ENCODE results near the gene ASB5.
"Not testable (repeated sequence)": the region's sequence is repeated elsewhere in the genome, so short reads cannot be mapped to it uniquely, and the experiment has no call there.

ASB5 gene, protein sequence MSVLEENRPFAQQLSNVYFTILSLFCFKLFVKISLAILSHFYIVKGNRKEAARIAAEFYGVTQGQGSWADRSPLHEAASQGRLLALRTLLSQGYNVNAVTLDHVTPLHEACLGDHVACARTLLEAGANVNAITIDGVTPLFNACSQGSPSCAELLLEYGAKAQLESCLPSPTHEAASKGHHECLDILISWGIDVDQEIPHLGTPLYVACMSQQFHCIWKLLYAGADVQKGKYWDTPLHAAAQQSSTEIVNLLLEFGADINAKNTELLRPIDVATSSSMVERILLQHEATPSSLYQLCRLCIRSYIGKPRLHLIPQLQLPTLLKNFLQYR

DNA sequence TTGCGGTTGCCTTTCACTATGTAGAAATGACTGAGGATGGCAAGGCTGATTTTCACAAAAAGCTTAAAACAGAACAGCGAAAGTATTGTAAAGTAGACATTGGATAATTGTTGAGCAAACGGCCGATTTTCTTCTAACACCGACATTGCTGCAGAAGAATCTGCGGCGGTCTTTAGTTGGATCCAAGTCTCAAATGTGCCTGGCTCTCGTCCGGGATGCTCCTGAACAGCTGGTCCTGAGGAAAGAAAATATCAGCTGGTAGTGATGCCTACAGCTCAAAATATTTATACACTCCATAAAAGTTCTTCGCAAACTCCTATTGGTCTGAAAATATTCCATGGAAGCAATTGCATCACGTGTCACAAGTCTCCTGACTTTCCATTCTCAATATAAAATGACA lies at the start of gene ASB5:
ASB5 (minus strand) TSS at position 260 of the 400 bp plus-strand sequence; CDS start at position 146, 114 bp downstream.
- DNase-seq: no peak

DNA sequence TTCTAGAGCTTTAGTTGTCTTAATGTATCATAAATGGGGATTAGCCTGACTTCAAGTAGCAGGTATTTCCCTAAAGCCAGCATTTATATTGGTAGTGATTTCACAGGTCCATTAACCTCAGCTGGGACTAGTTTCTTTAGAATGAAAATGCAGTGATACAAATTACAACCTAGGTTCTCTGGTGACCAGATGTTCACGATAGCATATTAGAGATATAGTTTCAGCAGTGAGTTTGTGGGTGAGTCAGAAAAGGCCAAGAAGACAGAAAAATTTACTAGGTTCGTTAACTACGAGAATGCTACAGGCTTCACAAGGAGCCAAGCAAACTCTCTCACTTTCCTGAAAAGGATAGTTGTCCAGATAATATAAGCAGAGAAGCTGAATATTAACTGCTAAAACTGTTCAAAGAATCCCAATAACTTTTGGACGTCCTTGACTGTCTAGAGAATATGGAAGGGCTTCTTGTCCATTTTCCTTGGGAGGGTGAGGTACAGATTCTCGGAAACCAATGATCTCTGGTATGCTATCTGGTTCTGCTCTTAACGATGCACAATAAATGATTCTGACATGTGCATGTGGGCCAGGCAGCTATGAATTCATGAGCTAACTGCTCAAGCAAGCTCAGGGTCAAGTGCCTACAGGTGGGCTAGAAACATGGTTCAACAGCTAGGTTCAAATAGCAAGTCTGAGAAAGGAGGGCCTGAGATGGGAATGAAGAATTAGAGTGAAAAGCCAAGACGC lies 44.7 kb upstream of the ASB5 start:
- DNase-seq: no peak

DNA sequence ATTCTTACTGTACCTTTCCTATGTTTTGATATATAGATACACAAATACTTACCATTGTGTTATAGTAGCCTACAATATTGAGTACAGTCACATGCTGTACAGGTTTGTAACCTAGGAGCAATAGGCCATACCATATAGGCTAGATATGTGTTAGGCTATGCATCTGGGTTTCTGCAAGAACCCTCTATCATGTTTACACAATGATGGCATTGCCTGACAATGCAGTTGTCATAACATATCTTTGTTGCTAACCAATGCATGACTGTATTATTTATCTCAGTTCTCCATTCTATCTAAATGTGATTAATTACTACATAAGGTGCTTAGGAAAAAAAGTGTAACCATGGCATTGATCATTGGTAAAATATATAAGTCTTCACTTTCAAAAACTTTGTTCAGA lies 40.8 kb upstream of the ASB5 start:
- DNase-seq: no peak

DNA sequence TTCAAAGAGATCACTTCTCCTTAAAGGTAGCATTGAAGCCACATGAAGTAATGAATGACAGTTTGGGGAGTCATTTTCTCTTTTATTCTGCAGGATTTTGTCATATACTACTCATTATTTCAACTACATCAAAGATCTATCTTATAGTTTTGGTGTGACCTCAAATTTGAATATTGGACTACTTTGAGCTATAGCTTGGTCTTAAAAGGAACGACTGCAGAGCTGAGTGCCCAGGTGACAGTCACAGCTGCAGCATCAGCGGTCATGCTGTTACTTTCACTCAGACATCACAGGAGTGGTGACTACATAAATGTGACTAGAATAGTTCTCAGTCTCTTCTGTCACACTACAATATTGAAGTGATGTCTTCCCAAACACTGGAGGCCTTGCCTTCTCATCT lies 40.0 kb upstream of the ASB5 start:
- DNase-seq: no peak

DNA sequence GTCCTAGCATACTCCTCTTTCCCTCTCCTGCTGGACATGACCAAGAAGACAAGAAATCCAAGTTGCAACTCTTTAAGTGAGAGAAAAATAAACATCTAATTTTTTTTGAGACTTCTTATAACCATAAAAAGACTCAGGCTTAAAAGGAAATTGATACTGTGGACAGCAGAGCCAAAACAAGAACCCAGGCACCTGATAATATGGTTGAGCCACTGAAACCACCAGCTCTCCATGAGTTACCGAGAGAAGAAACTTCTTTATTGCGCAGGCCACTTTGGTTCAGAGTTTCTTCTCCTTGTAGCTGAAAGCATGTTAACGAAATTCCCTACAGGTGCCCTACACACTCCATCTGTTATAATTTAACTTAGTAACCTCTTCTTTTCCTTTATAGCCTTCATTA lies 39.4 kb upstream of the ASB5 start:
- DNase-seq: no peak

DNA sequence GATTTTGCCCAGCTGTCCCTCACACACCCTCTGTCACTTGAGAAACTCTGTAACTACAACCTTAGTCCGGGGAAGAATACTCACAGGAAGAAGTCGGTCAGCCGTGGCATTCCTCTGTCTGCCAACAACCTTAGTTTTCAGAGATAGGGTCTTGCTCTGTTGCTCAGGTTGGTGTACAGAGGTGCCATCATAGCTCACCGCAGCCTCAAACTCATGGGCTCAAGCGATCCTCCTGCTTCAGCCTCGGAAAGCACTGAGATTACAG lies 38.6 kb upstream of the ASB5 start:
- DNase-seq: no peak

DNA sequence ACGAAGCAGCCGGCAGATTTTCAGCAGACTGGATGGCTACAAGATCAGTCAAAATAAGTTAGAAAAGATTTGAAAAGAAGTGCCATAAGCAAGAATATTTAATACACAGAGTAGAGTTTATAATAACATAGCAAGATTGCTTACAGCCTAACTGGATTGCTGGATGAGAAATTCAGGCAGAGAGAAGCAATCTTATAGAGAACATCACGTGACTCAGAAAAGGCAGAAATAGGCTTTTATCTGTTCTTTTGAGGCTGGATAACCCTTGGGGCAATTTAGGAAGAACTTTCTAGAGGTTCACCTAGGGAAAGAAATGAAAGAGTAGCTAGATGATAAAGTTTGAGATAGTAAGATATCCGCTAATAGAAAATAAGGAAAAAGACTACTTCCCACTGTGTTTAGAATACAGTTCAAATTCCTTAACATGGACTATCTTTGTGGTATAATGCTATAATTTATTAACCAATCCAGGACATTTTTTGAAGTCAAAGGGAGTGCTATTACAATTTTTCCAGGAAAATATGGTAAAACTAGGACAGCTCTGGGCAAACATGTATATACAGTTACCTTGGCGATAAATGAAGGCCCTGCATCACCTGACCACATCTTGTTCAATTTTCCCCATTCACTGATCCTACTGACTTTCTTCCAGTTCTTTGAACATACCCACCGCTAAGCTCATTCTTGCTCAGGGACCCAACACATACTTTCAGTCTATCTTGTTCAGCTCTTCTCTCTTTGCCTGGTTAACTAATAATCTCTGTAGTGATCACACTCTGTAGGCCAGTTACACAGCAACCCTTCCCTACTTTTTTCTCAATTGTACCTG lies 38.0 kb upstream of the ASB5 start:
- no peak for DNase-seq

DNA sequence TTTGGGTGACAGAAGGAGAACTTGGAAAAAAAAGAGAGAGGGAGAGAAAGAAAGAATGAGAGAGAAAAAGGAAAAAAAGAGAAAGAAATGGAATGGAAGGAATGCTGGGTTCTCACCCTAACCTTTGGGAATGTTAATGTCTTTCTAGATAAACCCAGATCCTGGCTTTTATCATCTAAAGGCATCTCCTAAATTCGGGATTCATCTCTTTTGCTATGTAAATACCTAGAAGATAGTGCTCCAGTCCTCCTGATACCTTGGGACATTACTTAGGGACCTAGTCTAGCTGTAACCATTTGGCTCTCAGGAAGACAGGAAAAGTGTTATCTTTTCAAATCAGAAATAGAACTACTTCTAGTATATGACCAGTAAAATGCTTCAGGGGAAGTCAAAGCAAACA lies 34.9 kb upstream of the ASB5 start:
- no peak for DNase-seq

DNA sequence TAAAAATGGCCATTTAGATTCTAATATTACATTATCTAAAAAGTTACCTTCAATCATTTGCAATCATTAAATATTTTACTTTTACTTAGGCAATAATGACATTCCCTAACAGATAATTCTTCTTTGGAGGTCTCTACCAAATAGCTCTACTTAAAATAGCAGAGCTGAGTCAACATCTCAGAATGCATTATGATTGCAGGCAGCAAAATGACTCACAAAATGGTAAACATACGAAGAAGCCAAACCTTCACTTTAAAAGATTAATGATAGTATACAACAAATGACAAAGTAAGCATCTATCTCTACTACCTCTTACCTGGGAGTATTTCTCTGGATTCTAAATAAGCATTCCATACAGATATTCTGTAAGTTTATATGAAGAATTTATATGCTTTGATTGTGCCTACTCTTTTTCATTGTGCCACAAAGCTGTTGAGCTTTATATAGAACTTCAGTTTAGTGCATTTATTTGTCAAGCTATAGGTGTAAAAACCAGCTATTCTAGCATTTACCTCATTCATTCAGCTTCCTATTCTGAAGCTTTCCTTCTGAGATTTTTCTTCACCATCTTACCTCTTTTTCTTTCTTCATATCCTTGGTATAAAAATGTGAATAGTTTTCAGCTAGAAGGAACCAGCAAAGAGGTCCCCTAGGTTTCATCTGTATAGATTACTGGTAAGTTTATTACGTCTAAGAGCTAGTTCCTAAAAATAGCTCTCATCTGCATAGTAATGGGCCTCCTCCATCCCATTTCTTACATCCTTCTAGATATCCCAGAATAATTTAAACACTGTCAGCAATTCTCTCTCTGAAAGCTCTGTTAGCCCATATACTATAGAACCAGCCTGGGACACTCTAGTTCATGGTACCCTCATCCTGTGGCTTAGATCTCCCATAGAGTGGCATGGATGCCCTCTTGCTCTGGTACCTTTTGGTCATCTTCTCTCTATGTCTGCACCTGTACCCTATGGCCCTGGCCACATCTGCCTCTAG lies 33.6 kb upstream of the ASB5 start:
- no peak for DNase-seq

DNA sequence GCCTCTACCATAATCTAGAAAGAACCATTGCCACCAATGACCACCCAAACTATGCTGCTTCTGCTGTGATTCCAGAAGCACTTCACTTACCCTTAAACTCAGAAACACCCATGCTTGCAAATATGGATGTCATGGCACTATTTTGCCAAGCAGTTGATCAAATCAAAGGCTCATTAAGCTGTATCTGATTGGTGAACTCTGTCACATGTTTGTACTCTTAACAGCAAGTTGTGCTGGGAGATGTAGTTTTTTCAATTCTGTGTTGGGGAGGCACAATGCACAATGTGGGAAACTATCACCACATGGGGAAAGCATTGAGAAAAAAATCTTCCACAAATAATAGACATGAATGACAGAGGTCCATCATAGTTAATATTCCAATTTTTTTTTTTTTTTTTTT lies 31.5 kb upstream of the ASB5 start:
- no peak for DNase-seq

DNA sequence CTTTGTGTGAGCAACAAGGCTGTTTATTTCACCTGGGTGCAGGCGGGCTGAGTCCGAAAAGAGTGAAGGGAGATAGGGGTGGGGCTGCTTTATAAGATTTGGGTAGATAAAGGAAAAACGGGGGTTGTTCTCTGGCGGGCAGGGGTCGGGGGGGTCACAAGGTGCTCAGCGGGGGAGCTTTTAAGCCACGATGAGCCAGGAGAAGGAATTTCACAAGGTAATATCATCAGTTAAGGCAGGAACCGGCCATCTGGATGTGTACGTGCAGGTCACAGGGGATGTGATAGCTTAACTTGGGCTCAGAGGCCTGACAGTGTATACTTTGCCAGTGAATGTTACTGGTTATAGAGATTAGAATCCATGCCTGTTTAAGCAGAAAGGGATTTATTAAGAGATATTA lies 31.0 kb upstream of the ASB5 start:
- no peak for DNase-seq

DNA sequence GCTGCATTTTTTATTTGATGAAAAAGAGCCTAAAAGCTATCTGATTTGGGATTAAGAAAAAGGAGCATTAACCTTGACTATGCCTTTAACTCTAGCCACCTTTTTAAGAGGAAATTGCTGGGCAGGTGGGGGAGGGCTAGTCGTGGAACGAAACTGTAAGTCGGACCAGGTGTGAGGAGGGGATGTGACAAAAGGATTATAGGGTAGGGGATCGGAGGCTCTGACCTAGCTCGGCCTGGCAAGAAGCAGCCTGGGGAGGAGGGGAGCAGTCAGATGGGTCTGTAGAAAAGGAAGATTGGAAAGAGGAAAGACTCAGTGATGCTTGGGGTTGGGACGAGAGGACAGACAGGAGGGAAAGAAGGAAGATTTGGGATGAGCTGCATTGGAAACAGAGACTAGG lies 29.6 kb upstream of the ASB5 start:
- DNase-seq: no peak

DNA sequence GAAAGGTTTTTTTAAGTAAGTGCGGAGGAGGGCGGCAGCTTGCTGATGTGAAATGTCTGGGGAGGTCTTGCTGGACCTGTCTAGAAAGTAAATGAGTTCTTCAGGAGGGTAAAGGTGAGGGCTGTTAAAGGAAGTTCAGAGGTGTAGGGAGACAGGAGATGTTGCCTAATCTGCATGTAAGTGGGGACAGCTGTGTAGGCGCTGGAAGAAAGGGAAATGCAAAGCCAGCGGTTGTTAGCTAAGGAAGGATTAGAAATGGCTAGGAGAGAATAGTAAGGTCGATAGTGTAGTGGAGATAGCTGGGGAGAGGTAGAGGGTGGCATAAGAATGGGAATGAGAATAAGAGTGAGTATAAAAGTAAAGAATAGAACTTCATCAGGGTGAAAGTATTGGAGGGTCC lies 26.9 kb upstream of the ASB5 start:
- not testable (repeated sequence) for DNase-seq

DNA sequence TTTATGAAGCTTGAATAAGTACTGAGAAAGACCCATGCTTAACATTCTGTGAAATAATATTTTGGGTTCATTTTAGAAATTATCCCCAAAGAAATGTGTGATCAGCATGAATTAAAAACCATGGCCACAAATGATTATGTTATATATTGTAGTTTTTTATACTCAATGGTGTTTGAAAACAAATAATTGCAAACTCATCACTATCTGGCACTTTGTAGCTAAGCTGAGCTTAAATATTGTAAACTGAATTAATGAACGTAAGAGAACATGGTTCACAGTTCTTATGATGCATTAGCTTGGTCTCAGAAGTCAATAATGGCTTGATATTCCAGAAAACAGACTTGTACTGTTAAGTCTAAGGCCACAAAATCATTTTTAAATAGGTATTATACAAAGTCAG lies 24.6 kb upstream of the ASB5 start:
- DNase-seq: no peak

DNA sequence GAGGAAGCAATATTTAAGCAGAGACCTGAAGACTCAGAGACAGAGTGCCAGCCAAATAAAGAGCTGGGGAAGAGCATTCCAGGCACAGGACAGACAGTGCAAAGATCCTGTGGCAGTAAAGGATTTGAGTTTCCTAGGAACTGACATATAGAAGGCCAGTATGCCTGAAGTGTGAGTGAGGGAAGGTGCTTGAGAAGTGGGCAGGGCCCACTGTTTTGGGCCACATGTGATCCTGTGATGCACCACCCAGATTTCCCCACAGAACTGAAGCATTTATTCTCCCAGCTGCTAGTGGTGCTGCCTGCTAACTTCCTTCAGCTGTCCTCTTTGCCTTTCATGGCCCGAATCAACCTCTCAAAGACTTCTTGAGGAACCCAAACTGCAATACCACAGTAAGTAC lies 23.9 kb upstream of the ASB5 start:
- DNase-seq: no peak

DNA sequence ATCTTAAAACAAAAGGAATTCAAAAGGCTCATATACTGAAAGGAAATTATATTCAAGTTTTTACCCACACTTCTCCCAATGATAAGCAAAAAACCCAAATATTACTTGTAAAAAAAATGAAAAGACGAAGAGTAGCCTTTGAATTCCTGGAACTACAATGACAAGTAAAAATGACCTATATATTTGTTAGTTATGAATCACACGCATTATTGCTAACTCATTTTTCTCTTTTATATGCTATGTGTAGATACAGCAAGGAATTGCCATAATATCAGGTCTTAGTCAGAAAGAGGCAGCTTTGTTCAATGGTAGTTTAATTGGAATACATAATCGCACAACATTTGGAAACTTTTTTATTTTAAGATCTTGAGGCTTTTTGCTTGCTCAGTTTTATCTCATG lies 22.7 kb upstream of the ASB5 start:
- DNase-seq: no peak

DNA sequence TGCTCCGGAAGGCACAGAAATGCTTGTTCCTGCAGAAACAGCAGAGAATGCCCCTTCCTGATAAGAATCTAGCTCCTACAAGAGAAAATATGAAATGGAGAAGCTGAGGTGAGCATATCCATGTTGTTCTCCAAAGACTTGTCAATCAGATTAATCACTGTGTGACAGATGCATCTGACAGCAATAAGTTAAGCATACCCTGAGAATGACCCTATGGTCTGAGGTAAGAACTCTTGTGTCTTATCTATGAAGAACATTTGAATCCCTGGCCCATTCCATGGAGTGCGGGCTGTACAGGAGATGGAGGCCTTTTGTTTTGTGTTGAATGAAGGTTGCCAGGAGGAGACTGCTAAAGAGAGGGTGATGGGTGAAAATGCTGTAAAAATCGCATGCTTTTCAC lies 21.5 kb upstream of the ASB5 start:
- no peak for DNase-seq

DNA sequence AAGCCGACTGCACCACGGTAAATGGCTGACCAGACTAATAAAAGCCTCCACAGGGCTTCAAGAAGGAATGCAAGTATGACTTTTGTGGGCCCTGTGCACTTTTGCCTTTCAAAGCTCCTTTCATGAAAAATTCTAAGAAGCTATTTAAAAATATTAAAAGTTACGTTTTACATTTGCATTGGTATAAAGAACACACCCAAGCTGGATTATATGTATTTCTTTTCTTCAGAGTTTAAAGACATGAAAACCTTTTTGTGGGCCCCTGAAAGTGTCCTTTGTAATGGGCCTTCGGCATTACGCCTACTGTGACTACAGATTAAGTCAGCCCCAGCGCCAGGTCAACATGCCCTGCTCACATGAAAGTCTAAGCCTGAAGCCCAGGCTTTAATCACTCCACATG lies 20.5 kb upstream of the ASB5 start:
- DNase-seq: no peak

DNA sequence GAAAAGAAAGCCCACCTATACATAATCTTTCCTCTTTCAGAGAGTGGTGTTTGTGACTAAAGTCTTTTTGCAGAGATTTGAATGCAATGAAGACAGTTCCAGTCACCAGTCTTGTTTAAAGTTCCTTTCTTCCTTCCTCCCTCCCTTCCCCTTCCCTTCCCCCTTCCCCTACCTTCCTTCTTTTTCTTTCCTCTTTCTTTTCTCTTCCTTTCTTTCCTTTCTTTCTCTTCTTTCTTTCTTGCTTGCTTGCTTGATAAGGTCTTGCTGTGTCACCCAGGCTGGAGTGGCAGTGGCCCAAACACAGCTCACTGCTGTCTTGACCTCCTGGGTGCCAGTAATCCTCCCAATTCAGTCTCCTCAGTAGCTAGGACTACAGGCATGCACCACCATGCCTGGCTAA lies 19.0 kb upstream of the ASB5 start:
- no peak for DNase-seq

DNA sequence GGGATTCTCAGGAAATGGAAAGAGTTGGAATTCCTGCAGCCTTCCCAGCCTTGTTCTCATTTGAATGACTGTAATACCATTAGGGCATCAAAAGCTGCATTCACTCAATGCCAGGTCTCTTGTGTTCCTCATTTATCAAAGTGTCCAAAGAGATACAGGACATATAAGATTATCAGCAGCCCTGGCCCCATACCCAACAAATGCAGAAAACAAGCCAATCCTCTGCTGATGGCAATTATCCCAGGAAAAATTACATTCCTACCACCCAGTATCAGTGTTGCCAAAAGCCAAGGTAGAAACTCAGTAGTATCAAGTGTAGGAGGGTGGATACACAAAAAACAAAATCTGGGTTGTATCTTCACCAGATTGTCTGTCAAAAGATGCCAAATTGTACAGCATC lies 18.5 kb upstream of the ASB5 start:
- DNase-seq: no peak

DNA sequence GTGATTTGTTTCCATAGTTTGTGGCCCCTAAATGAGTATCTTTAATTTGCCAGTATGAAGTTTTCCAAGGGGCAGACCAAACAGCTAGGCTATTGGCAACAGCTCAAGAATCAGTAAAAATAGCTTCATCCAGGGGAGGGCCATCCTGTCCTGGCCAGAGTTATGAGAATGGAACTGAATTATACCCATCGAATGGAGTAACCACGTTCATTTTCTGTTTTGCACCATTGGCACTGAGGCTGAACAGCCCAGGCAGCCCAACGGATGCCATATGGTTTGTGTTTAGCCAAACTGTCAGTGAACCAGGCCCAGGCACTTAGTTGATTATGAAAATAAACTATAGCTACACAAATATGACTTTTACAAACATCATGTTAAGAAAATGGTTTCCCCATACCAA lies 17.7 kb upstream of the ASB5 start:
- DNase-seq: no peak

DNA sequence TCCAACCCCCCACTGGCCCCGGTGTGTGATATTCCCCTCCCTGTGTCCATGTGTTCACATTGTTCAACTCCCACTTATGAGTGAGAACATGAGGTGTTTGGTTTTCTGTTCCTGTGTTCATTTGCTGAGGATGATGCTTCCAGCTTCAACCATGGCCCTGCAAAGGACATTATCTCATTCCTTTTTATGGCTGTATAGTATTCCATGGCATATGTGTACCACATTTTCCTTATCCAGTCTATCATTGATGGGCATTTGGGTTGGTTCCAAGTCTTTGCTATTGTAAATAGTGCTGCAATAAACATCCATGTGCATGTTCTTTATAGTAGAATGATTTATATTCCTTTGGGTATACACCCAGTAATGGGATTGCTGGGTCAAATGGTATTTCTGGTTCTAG lies 10.5 kb upstream of the ASB5 start:
- not testable (repeated sequence) for DNase-seq

Measured in NCI-H1930 (cell line).